Right cardiac atrium (tissue), 5 donors: Measurements from ENCODE around the gene TAMALIN. TPM values are rescaled to one million over a fixed set of nuclear protein-coding genes. Genes with fewer than 3 reads are reported as not detected.
A peak's percentile ranks its signal among the peaks of the same experiment; 100 is the strongest.

Experiments used
- ATAC-seq, 2 donors: fragments of 200-7000 bp; cut with Tn5 transposase; one replicate each; pipeline versions ENCODE4 v1.8.0 to v1.9.1; 2020; ENCODE audit warnings: moderate library complexity in 2 of 2, mild to moderate bottlenecking in 1 of 2
- DNase-seq, 3 donors: peaks; one replicate each; pipeline ENCODE4 v3.0.0-alpha.2; 2020
- H3K27ac ChIP-seq: one replicate; pipeline ENCODE4 v1.5.1; 2013; ENCODE audit warnings: mild to moderate bottlenecking, low read length, control low read depth, moderate library complexity
- H3K27me3 ChIP-seq: one replicate; pipeline ENCODE4 v1.6.1; 2013; ENCODE audit not compliant: control insufficient read depth, insufficient read depth
- H3K4me1 ChIP-seq: one replicate; pipeline ENCODE4 v1.6.1; 2013; ENCODE audit warnings: low read length; ENCODE audit not compliant: control insufficient read depth, insufficient read depth
- H3K4me3 ChIP-seq: one replicate; pipeline ENCODE4 v1.5.1; 2013; ENCODE audit warnings: low read length, control low read depth
- H3K9me3 ChIP-seq: one replicate; pipeline ENCODE4 v1.6.1; 2013; ENCODE audit warnings: low read length; ENCODE audit not compliant: control insufficient read depth
- WGBS: extraction: QIAGEN DNeasy Blood & Tissue Kit; methylation state at CpG from one replicate; pipeline ENCODE4 v1.1.7; 2013; 5-methylcytosine and 5-hydroxymethylcytosine counted together
- intact Hi-C, 4 donors: fragments of 100-400 bp; cut with DNase I; formaldehyde crosslinking; loops; one replicate each; pipeline versions ENCODE4 v1.11.0 to v1.14.0; 2022 to 2023
- polyA plus RNA-seq: library from polyadenylated mRNA; stranded (reverse); fragments of 200-250 nt; gene quantifications from one replicate; pipeline ENCODE4 v1.2.3, GENCODE V29; 2013
- total RNA-seq, 4 donors: library from RNA; stranded (reverse); fragmentation: NEBNext Ultra II Directional; extraction: Animal tissue kit (Norgen Biotek cat#: 25700); gene quantifications; one replicate each; pipeline ENCODE4 v1.2.1, GENCODE V29; 2021
- donor health status: healthy with polysubstance abuse.
- donor health status: DM: no; HTN: yes; CAD: no.
- donor health status: DM: no; HTN: no; CAD: no.
- donor health status: DM: no; HTN: yes; CAD: no; lungs with severe emphysema.
- donor health status: DM: yes; HTN: yes; CAD: no.

TAMALIN gene
- total and polyA plus RNA-seq, 5 donors: 20.8 to 39.3 (median 30.3) TPM

DNA sequence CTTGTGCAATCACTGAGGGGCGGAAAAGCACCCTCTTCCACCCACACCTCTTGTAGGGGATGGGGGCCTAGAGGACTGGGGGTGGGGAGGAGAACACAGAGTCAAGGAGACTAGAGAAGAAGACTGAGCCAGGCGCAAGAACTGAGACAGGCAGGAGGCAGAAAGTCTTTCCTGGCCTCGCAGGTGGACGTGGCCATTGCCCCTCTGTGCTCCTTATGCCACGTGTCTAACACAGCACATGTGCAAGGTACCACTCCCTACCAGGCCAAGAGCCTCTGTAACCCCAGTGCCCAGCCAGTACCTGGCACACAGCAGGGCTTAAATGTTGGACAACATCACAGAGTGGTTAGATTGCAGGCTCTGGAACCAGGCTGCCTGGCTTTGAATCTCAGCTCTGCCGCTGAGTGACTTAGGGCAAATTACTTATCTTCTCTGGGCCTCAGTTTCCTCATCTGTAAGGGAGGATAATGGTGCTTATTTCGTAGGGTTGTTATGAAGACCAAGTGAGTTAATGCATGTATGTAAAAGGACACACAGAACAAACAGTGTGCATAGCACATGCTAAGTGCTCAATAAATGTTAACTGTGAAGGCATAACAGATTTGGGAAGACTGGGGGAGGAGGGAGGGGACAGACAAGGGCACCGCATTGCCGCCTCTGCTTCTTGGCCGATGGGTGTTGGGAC, 1.4 kb upstream of the TAMALIN start:
- 92% methylated on average over 10 of the region's 10 CpGs for WGBS
- H3K4me3 ChIP-seq: no peak overlapping the region
- H3K27me3 ChIP-seq: no peaks in the 10 kb centered on the region
- intact Hi-C loops: no loop called here
- DNase-seq (peak in 1 of 3 donors; percentile 41), ATAC-seq (no peak)
- H3K4me1 ChIP-seq: no peaks in the 10 kb centered on the region
- H3K27ac ChIP-seq: no peak overlapping the region
- no peaks in the 10 kb centered on the region for H3K9me3 ChIP-seq

DNA sequence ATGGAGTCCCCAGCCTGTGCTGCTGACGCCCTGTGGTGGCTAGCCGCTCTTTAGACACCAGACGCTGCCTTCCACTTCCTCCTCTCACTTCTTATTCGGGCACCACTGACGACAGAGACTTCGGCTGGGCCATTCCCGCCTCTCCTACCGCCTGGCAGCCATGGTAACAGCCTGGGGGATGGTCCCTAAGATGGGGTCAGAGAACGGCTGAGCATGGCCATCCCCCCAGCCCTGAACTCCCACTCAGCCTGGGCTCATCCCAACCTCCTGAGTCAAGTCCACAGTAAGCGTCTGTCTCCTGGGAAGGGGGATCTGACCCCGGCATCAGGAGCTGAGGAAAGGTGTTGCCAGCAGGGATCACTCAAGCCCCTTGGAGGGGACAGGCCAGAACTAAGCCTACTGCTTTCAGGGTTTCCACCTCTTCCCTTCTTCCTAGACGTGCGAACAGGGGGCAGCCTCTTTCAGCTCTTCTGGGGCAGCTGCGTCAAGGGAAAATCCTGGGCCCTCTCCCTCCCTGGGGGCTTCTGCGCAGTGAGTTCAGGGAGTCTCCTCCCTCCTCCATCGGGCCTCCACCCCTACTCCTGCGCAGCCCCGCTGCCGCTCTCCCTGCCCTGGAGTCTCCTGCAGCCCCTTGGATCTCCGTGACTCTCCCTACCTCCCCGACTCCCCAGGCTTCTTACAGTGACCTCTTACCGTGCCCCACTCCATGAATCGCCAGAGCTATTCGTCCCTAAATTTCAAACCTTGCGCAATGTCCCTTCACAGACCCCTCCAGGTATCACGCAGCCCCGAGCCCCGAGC, 643 bp upstream of the TAMALIN start:
- Histone ChIP-seq H3K27ac (no peak overlapping the region), H3K9me3 (no peaks in the 10 kb centered on the region), H3K4me1 (peaks cover 7% of the 10 kb centered on the region), H3K4me3 (peak overlapping the region; percentile 76), H3K27me3 (no peaks in the 10 kb centered on the region)
- ATAC-seq (peak; percentile 0), DNase-seq (peak; percentile 67 to 86 (median 82))
- WGBS: 34% methylated on average over 28 of the region's 28 CpGs
- intact Hi-C loops: no loop called here

DNA sequence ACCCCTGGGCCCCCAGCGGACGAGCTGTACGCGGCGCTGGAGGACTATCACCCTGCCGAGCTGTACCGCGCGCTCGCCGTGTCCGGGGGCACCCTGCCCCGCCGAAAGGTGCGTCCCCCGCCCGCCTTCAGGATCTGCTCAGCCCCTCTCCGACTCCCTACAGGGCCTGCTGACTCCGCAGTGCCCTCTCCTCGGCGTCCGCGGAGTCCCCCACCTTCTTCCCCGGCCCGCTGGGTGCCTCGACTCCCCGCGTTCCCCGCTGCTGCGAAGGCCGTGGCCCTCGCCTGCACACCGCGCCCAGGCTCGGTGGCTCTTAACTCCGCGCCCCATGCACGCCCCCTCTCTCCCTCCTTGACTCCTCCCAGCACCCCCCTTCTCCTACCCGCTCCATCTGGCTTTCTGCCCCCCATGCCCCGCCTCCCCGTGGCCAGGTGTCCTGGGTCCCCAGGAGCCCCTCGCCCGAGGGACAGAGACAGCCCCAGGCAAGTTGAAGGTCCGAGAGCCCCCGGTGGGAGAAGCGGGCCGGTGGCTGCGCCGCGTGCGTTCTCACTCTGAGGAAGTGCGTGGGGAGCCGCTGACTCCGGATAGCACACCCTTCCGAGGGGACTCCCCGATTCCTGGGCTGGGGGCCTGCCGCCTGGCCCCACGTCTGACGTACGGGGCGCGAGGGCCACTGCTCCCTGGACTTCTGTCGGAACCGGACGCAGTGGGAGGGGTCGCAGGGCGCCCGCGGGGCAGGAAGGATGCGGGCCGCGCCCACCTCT, 594 bp downstream of the TAMALIN start:
- peak overlapping the region; percentile 93 for H3K27ac ChIP-seq
- H3K4me3 ChIP-seq: peak overlapping the region; percentile 76
- H3K4me1 ChIP-seq: peaks cover 7% of the 10 kb centered on the region
- DNase-seq: peak; percentile 76 to 90 (median 87)
- H3K9me3 ChIP-seq: no peaks in the 10 kb centered on the region
- ATAC-seq: peak; percentile 27 to 62
- intact Hi-C loops: no loop called here
- WGBS: 3% methylated on average over 72 of the region's 72 CpGs
- no peaks in the 10 kb centered on the region for H3K27me3 ChIP-seq

DNA sequence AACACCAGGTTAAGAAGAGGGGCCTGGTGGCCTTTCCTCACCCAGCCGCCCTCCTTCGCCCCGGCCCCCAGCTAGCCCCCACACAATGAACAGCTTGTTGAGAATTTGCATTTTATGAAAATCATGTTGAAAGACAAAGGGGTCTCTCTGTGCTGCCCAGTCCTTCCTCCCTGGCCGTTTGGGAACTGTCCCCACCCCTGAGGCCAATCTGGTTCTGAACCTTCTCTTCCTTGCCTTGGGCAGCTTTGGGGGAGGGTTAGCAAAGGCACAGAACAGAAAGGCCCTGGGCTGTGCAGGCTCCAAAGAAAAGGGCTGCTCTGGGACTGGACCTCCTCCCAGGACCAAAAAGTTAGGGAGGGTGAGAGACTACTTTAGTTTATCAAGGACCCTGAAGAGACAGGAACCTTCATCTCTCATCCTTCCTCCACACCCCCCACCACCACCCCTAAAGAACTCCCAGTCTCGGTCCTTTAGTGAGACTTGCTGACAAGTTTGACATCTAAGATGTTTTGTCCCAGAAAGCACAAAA, 1.3 kb downstream of the TAMALIN start:
- Histone ChIP-seq H3K27ac (peak overlapping the region; percentile 93), H3K27me3 (no peaks in the 10 kb centered on the region), H3K4me1 (peaks cover 7% of the 10 kb centered on the region), H3K4me3 (peak overlapping the region; percentile 76), H3K9me3 (no peaks in the 10 kb centered on the region)
- intact Hi-C loops: no loop called here
- no peak for DNase-seq
- 40% methylated on average over 5 of the region's 5 CpGs for WGBS
- no peak for ATAC-seq

DNA sequence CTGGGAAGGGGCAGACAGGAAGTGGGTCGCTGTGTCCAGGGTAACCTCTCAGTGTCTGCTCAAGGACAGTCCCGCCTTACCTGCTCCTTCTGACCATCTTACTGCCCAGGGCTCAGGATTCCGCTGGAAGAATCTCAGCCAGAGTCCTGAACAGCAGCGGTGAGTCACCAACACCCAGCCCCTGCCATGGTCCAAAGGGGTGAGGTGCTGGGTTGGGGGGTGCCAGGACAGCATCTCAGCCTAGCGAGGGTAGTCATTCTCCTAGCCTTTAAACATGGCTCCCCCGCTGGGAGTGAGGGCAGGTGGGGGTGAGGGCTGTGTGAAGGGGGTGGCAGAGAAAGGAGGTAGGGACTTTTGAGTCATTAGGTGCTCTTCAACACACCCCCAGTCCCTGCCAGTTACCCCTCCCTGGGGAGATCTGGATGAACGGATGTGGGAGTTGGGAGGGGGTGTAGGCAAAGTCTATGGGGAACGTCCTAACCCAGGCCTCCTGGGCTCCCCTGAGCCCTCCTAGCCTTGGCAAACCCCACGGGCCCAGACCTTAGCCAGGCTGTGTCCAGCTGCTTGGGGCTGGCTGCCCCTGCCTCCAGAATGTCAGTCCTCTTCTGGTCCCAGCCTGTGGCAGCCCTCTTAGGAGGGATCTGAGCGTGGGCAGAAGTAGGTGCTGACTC, 2.5 kb downstream of the TAMALIN start:
- intact Hi-C loops: no loop called here
- Histone ChIP-seq H3K27ac (peak overlapping the region; percentile 93), H3K9me3 (no peaks in the 10 kb centered on the region), H3K27me3 (no peaks in the 10 kb centered on the region), H3K4me3 (peak overlapping the region; percentile 76), H3K4me1 (peaks cover 7% of the 10 kb centered on the region)
- DNase-seq (peak in 1 of 3 donors; percentile 61), ATAC-seq (peak in 1 of 2 donors; percentile 0)
- WGBS: 62% methylated on average over 10 of the region's 10 CpGs

DNA sequence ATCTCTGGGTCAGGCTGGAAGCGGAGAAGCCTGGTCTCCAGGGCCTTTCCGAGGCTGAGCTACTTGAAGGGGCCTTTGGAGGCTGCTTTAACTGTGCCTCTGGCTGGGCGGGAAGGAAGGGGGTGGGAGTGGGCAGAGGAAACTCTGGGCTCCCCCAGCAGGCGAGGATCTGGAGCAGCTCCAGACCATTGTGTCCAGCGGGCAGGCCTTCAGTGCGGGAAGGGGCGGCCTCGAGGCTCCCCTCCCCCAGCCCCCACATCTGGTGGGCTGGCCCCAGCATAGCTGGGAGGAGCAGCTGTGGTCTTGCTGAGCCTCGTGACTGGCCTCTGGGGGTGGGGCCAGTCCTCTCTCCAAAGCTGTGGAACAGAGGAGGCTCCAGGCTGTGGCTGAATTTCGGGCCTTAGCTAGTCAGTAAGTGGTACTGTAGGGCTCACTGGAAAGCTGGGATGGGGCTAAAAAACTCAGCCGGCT, 3.4 kb downstream of the TAMALIN start:
- DNase-seq: peak; percentile 91 to 96 (median 95)
- Histone ChIP-seq H3K27me3 (no peaks in the 10 kb centered on the region), H3K4me1 (peaks cover 7% of the 10 kb centered on the region), H3K4me3 (peak overlapping the region; percentile 76), H3K9me3 (no peaks in the 10 kb centered on the region), H3K27ac (peak overlapping the region; percentile 82)
- ATAC-seq: peak; percentile 81 to 86
- intact Hi-C loops: no loop called here
- 29% methylated on average over 11 of the region's 11 CpGs for WGBS

DNA sequence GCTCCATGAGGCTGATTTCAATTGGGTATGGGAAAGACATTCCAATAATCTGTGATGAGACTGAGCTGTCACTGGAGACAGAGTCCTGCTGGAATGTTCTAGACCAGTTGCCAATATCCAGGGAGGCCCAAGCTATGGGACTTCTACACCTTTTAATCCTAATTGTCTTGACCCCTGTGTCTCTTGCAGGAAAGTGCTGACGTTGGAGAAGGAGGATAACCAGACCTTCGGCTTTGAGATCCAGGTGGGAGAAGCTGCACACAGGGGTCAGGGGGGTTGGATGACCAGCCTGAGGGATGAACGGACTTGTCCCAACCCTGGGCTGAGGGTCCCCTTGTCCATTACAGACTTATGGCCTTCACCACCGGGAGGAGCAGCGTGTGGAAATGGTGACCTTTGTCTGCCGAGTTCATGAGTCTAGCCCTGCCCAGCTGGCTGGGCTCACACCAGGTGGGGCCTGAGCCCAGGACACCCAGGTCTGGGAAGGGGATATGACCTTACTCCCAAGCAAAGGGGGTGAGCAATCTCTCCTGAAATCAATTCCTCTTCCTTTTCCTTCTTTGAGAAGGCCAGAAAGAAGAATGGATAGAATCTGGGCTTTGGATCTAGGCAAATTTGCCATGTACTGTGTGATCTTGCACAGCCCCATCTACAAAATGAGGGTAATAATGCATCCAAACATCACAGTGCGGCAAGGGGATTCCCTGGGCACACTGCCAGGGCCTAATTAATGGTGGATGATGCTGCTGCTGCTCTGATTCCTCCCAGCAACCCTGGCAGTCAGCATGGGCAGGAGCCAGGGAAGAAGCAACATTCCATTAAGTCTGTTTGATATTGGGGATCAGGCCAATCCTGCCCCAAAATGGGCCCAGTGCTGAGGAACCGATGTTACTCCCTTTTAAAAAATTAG, 4.2 kb downstream of the TAMALIN start:
- intact Hi-C loops: no loop called here
- Histone ChIP-seq H3K4me1 (peaks cover 7% of the 10 kb centered on the region), H3K27me3 (no peaks in the 10 kb centered on the region), H3K4me3 (peak overlapping the region; percentile 6), H3K27ac (peak overlapping the region; percentile 82), H3K9me3 (no peaks in the 10 kb centered on the region)
- DNase-seq (no peak), ATAC-seq (no peak)
- 54% methylated on average over 8 of the region's 8 CpGs for WGBS

DNA sequence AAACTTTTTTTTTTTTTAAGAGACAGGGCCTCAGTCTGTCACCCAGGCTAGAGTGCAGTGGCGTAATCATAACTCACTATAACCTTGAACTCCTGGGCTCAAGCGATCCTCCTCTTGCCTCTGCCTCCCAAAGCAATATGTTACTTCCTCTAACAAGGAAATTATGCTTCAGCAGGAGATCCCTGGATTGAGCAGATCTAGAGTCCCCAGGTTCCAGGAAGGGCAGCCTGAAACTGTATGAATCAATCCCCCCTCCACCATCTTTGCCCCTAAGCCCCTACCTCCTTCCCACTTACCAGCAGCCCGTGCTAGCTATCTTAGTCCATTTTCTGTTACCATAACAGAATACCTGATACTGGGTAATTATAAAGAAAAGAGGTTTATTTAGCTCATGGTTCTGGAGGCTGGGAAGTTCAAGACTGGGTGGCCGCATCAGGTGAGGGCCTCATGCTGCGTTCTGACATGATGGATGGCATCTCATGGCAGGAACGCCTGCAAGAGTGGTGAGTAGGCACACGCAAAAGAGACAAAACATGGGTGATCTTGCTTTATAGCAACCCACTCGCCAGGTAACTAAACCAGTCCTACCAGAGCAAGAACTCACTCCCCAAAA, 5.0 kb downstream of the TAMALIN start:
- no peak overlapping the region for H3K27ac ChIP-seq
- DNase-seq (no peak), ATAC-seq (no peak)
- intact Hi-C loops: no loop called here
- peaks cover 7% of the 10 kb centered on the region for H3K4me1 ChIP-seq
- no peaks in the 10 kb centered on the region for H3K9me3 ChIP-seq
- no peak overlapping the region for H3K4me3 ChIP-seq
- WGBS: 95% methylated on average over 8 of the region's 8 CpGs
- no peaks in the 10 kb centered on the region for H3K27me3 ChIP-seq

DNA sequence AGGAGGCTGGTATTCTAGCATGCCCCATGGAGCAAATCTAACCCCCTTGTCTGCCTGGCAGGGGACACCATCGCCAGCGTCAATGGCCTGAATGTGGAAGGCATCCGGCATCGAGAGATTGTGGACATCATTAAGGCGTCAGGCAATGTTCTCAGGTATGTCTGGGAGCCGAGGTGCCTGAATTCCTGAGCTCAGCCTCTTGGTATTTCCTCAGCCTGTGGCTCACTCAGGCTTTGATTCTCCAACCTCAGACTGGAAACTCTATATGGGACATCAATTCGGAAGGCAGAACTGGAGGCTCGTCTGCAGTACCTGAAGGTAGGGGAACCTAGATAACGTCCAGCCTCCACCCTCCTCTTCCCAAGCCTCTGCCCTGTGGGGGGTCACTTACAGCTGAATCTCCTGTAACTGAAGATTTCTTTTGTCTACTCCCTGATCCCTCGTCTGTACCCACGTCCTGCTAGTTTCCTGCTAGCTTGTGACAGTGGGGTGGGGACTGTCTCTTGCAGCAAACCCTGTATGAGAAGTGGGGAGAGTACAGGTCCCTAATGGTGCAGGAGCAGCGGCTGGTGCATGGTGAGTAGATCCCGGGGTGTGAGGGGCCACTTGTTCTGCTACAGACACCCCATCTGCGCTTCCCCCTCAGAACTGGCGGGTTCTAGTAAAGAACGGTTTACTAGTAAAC, 7.0 kb downstream of the TAMALIN start:
- no peak overlapping the region for H3K27ac ChIP-seq
- no peak overlapping the region for H3K4me3 ChIP-seq
- peaks cover 7% of the 10 kb centered on the region for H3K4me1 ChIP-seq
- no peaks in the 10 kb centered on the region for H3K27me3 ChIP-seq
- H3K9me3 ChIP-seq: no peaks in the 10 kb centered on the region
- DNase-seq (no peak), ATAC-seq (no peak)
- intact Hi-C loops: no loop called here
- WGBS: 89% methylated on average over 16 of the region's 16 CpGs
